CD4-positive, alpha-beta T cell (primary cell): ENCODE measurements around the gene ATMIN. TPM values are rescaled to one million over a fixed set of nuclear protein-coding genes. Genes with fewer than 3 reads are reported as not detected.

Source experiments
- ATAC-seq: fragments of 200-7000 bp; cut with Tn5 transposase; one replicate; pipeline ENCODE4 v1.10.0; 2022; ENCODE audit warnings: mild to moderate bottlenecking; ENCODE audit not compliant: poor library complexity
- CTCF ChIA-PET: fragments of 350-600 bp; sonication (Branson Sonifier 250); formaldehyde crosslinking; loops from one replicate; lab custom pipeline; 2021; ENCODE audit warnings: antibody characterized with exemption, inconsistent platforms; lab: Charles Lee
- POLR2A ChIA-PET: fragments of 350-600 bp; sonication (Branson Sonifier 250); formaldehyde crosslinking; loops from one replicate; lab custom pipeline; 2021; ENCODE audit warnings: antibody characterized with exemption, inconsistent platforms; lab: Charles Lee
- DNase-seq, 14 experiments: peaks; one replicate each; pipeline ENCODE4 v3.0.0-alpha.2; 2013 to 2020; ENCODE audit warnings: mixed read lengths in 2 of 14
- H3K27ac ChIP-seq, 2 donors: one replicate each; pipeline versions ENCODE4 v1.5.1 to v1.7.0; 2013; ENCODE audit warnings: low read length in 2 of 2, low read depth in 1 of 2, mild to moderate bottlenecking in 1 of 2
- H3K27me3 ChIP-seq, 2 experiments: 1 replicate in 1 of 2; 2 replicates in 1 of 2; pipeline versions ENCODE4 v1.6.1 to v1.7.0; 2013; ENCODE audit warnings: low read length in 2 of 2, control low read depth in 1 of 2, mild to moderate bottlenecking in 1 of 2, moderate library complexity in 1 of 2; ENCODE audit not compliant: insufficient read depth in 2 of 2, control insufficient read depth in 1 of 2
- H3K36me3 ChIP-seq: one replicate; pipeline ENCODE4 v1.6.1; 2013; ENCODE audit warnings: low read length, control low read depth; ENCODE audit not compliant: insufficient read depth
- H3K4me1 ChIP-seq: one replicate; pipeline ENCODE4 v1.6.1; 2013; ENCODE audit warnings: low read length, control low read depth; ENCODE audit not compliant: insufficient read depth
- H3K4me3 ChIP-seq: one replicate; pipeline ENCODE4 v1.5.1; 2013; ENCODE audit warnings: mild to moderate bottlenecking, low read length, moderate library complexity
- H3K9me3 ChIP-seq, 2 experiments: 1 replicate in 1 of 2; 2 replicates in 1 of 2; pipeline versions ENCODE4 v1.6.1 to v1.7.0; 2013; ENCODE audit warnings: low read length in 2 of 2, mild to moderate bottlenecking in 2 of 2, control low read depth in 1 of 2, moderate library complexity in 1 of 2; ENCODE audit not compliant: control insufficient read depth in 1 of 2, insufficient read depth in 1 of 2
- H3K27ac Mint-ChIP-seq: one replicate; pipeline ENCODE4 v1.8.0; 2020; ENCODE audit warnings: mixed read lengths
- H3K27me3 Mint-ChIP-seq: one replicate; pipeline ENCODE4 v1.8.0; 2021; ENCODE audit warnings: mixed read lengths
- H3K36me3 Mint-ChIP-seq: one replicate; pipeline ENCODE4 v1.8.0; 2021; ENCODE audit warnings: low read depth, mixed read lengths
- H3K4me1 Mint-ChIP-seq: one replicate; pipeline ENCODE4 v1.8.0; 2021; ENCODE audit warnings: low read depth, mixed read lengths
- H3K4me3 Mint-ChIP-seq: one replicate; pipeline ENCODE4 v1.8.0; 2020; ENCODE audit warnings: mild to moderate bottlenecking, mixed read lengths
- H3K9me3 Mint-ChIP-seq: one replicate; pipeline ENCODE4 v1.8.0; 2020; ENCODE audit warnings: mixed read lengths
- CTCF ChIP-seq: fragments of 200-600 bp; IDR thresholded peaks from one replicate; pipeline ENCODE4 v1.8.0; 2022; ENCODE audit warnings: antibody characterized with exemption, mild to moderate bottlenecking
- intact Hi-C, 2 experiments: fragments of 100-400 bp; cut with DNase I in 1 of 2; cut with micrococcal nuclease in 1 of 2; formaldehyde crosslinking; loops; one replicate each; pipeline versions ENCODE4 v1.15.1 to v1.9.0; 2023 to 2025; cut with DNase I, micrococcal nuclease
- total RNA-seq, 174 experiments: library from RNA in 2 of 174; stranded (reverse) in 2 of 174; gene quantifications; one replicate each; pipeline ENCODE4 v1.2.3 and lab custom pipeline; 2021 to 2026

The ATMIN gene
- total RNA-seq, 2 experiments from 2014 or later, result 29.9 to 31.7 TPM

DNA sequence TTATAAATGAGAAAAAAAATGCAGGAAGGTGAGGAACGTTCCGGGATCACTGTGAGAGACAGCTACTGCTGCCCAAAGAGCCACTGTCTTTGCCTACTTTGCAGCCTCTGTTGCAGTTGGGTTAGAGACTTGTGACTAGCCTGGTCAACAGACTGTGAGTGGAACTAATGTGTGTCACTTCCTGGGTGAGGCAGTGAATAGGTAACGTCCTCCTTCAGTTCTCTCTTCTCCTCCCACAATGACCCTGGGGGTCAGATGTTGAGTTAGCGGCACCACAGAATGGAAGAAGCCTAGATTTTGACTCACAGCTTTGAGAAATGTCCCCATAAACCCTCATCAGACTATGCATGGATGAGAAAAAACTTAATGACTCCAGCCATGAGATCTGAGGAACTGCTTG is 36.2 kb downstream of the ATMIN start:
- H3K36me3 Mint-ChIP-seq, result no peaks in the 10 kb centered on the region
- intact Hi-C loops, result loop anchor here in 1 of 2 experiments (10.0 kb wide), 1 partner anchor 373 kb away; the partner anchor contains the start of gene CMIP

GRCh38 chr16:81073560-81074330 is 38.1 kb downstream of the ATMIN start:
- intact Hi-C loops, result loop anchor here in 1 of 2 experiments (2.0 to 10.0 kb wide), 2 partner anchors 37 to 371 kb away; partner anchors contain the start of gene CMIP
- no peaks in the 10 kb centered on the region for H3K27me3 Mint-ChIP-seq

More for the DNA sequence above, 36.2 kb downstream of the ATMIN start:
- no peak overlapping the region for H3K27ac ChIP-seq
- Mint-ChIP-seq H3K27ac (no peak overlapping the region), H3K27me3 (no peaks in the 10 kb centered on the region), H3K4me3 (no peak overlapping the region), H3K9me3 (no peaks in the 10 kb centered on the region), H3K4me1 (no peaks in the 10 kb centered on the region)
- no peaks in the 10 kb centered on the region for H3K9me3 ChIP-seq
- DNase-seq, result no peak
- no peak overlapping the region for H3K4me3 ChIP-seq
- ATAC-seq, result no peak
- H3K36me3 ChIP-seq, result no peaks in the 10 kb centered on the region
- CTCF ChIA-PET, result no interaction called here
- TF ChIP-seq CTCF, result no peak
- no peaks in the 10 kb centered on the region for H3K27me3 ChIP-seq
- peaks cover 7% of the 10 kb centered on the region for H3K4me1 ChIP-seq
- POLR2A ChIA-PET, result no interaction called here

More at GRCh38 chr16:81073560-81074330, 38.1 kb downstream of the ATMIN start:
- Mint-ChIP-seq H3K36me3 (no peaks in the 10 kb centered on the region), H3K4me3 (no peak overlapping the region), H3K9me3 (no peaks in the 10 kb centered on the region), H3K27ac (no peak overlapping the region), H3K4me1 (no peaks in the 10 kb centered on the region)
- Histone ChIP-seq H3K4me3 (no peak overlapping the region), H3K27me3 (no peaks in the 10 kb centered on the region), H3K36me3 (no peaks in the 10 kb centered on the region), H3K9me3 (no peaks in the 10 kb centered on the region), H3K4me1 (peaks cover 15% of the 10 kb centered on the region), H3K27ac (no peak overlapping the region)
- no peak for TF ChIP-seq CTCF
- POLR2A ChIA-PET, result interaction anchor here (0.7 kb wide), 1 partner anchor 38 kb away, joined by 3 read pairs; the partner anchor contains the start of gene ATMIN
- DNase-seq, result no peak
- CTCF ChIA-PET, result interaction anchor here (2.7 kb wide), 1 partner anchor 38 kb away, joined by 13 read pairs; the partner anchor contains the start of gene ATMIN
- no peak for ATAC-seq
